ENCODE results near the gene STOM. TPM values are rescaled to one million over a fixed set of nuclear protein-coding genes. Genes with fewer than 3 reads are reported as not detected.
A peak's percentile ranks its signal among the peaks of the same experiment; 100 is the strongest.

The STOM gene
- total RNA-seq, 2 donors from 2014 or later = 26.6 to 35.6 TPM

DNA sequence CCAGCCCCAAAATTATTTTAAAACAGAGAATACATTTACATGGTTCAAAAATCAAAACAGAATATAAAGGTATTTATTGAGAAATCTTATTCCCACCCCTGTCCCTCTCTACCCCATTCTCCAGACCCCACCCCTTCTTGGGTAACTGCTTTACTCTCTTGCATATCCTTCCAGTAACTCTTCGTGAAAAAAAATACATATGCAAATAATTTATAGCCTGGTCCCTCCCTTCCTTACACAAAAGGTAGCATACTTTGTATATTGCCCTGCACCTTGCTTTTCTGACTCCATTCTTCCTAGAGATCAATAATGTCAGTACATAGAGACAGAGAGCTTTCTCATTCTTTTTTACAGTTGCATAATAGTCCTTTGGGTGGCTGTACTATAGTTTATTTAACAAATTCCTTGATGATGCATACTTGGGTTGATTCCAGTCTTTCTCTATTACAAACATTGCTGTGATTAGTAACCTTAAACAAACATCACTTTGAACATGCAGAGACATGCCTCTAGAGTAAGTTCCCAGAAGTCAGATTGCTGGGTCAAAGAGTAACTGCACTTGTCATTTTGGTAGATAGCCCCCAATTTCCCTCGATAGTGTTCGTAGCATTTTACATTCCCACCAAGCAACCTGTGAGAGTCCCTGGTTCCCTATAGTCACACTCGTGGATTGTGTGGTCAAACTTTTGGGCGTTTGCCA, 47.9 kb downstream of the STOM start:
- no peaks in the 10 kb centered on the region for H3K4me1 Mint-ChIP-seq
- no peak overlapping the region for H3K27ac Mint-ChIP-seq
- no peak overlapping the region for H3K4me3 ChIP-seq (ENCODE audit: low read length)
- no peaks in the 10 kb centered on the region for H3K4me1 ChIP-seq (ENCODE audit: control insufficient read depth, insufficient read depth, low read length)
- no peaks in the 10 kb centered on the region for H3K9me3 ChIP-seq (ENCODE audit: control insufficient read depth, low read length)
- H3K9me3 Mint-ChIP-seq = peaks cover 1% of the 10 kb centered on the region
- H3K9ac ChIP-seq (ENCODE audit: extremely low read depth, low read length, poor library complexity, severe bottlenecking) = no peak overlapping the region
- DNase-seq = no peak
- peaks cover 9% of the 10 kb centered on the region for H3K36me3 ChIP-seq (ENCODE audit: control insufficient read depth, insufficient read depth, low read length)
- TF ChIP-seq CTCF (conservative IDR thresholded peaks at IDR 0.05) = no peak
- WGBS, 2 experiments (ENCODE audit: insufficient coverage in 1 of 2, insufficient read length in 1 of 2) = 88 to 100% methylated on average over 3 to 5 of the region's 5 CpGs
- H3K4me3 Mint-ChIP-seq = no peak overlapping the region
- peaks cover 29% of the 10 kb centered on the region for H3K36me3 Mint-ChIP-seq (ENCODE audit: low read depth)
- no peaks in the 10 kb centered on the region for H3K27me3 Mint-ChIP-seq (ENCODE audit: insufficient read depth)
- H3K27ac ChIP-seq (ENCODE audit: low read depth, low read length) = no peak overlapping the region
- H3K27me3 ChIP-seq (ENCODE audit: control insufficient read depth, insufficient read depth, low read length, poor library complexity, severe bottlenecking) = no peaks in the 10 kb centered on the region

- peak; percentile 44 for DNase-seq
- H3K4me1 Mint-ChIP-seq = no peaks in the 10 kb centered on the region
- no peak for TF ChIP-seq CTCF (conservative IDR thresholded peaks at IDR 0.05)
- no peaks in the 10 kb centered on the region for H3K27me3 Mint-ChIP-seq (ENCODE audit: insufficient read depth)
- no peak overlapping the region for H3K27ac ChIP-seq (ENCODE audit: low read depth, low read length)
- H3K36me3 Mint-ChIP-seq (ENCODE audit: low read depth) = peaks cover 34% of the 10 kb centered on the region
- H3K9me3 Mint-ChIP-seq = peaks cover 1% of the 10 kb centered on the region
- H3K4me3 Mint-ChIP-seq = no peak overlapping the region
- 92 to 94% methylated on average over 6 to 10 of the region's 10 CpGs for WGBS, 2 experiments (ENCODE audit: insufficient coverage in 1 of 2, insufficient read length in 1 of 2)
- H3K9ac ChIP-seq (ENCODE audit: extremely low read depth, low read length, poor library complexity, severe bottlenecking) = no peak overlapping the region
- H3K27ac Mint-ChIP-seq = no peak overlapping the region
- no peaks in the 10 kb centered on the region for H3K9me3 ChIP-seq (ENCODE audit: control insufficient read depth, low read length)
- H3K27me3 ChIP-seq (ENCODE audit: control insufficient read depth, insufficient read depth, low read length, poor library complexity, severe bottlenecking) = no peaks in the 10 kb centered on the region
- no peaks in the 10 kb centered on the region for H3K4me1 ChIP-seq (ENCODE audit: control insufficient read depth, insufficient read depth, low read length)
- H3K4me3 ChIP-seq (ENCODE audit: low read length) = no peak overlapping the region
- H3K36me3 ChIP-seq (ENCODE audit: control insufficient read depth, insufficient read depth, low read length) = peaks cover 9% of the 10 kb centered on the region
Observed at GRCh38 chr9:121321016-121321503, 49.0 kb downstream of the STOM start.

DNA sequence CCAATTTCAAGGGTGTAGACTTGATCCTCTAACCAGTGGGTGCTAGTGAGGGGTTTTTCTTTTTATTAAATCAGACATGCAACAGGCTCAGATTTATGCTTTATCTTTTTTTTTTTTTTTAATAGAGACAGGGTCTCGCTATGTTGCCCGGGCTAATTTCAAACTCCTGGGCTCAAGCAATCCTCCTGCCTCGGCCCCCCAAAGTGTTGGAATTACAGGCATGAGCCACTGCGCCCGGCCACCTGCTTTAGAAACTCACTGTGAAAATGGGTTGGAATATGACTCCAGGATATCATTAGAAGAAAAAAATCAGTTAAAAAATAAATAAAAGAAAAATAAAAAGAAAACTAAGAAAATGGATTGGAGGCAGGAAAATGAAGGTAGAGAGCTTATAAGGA, 50.7 kb downstream of the STOM start:
- H3K36me3 Mint-ChIP-seq (ENCODE audit: low read depth) = peaks cover 31% of the 10 kb centered on the region
- no peak overlapping the region for H3K4me3 Mint-ChIP-seq
- H3K4me1 Mint-ChIP-seq = no peaks in the 10 kb centered on the region
- peaks cover 1% of the 10 kb centered on the region for H3K9me3 Mint-ChIP-seq
- Histone ChIP-seq H3K27me3 (ENCODE audit: control insufficient read depth, insufficient read depth, low read length, poor library complexity, severe bottlenecking) (no peaks in the 10 kb centered on the region), H3K36me3 (ENCODE audit: control insufficient read depth, insufficient read depth, low read length) (peaks cover 9% of the 10 kb centered on the region), H3K9ac (ENCODE audit: extremely low read depth, low read length, poor library complexity, severe bottlenecking) (no peak overlapping the region), H3K4me3 (ENCODE audit: low read length) (no peak overlapping the region), H3K4me1 (ENCODE audit: control insufficient read depth, insufficient read depth, low read length) (no peaks in the 10 kb centered on the region), H3K9me3 (ENCODE audit: control insufficient read depth, low read length) (no peaks in the 10 kb centered on the region), H3K27ac (ENCODE audit: low read depth, low read length) (no peak overlapping the region)
- TF ChIP-seq CTCF (conservative IDR thresholded peaks at IDR 0.05) = no peak
- no peak for DNase-seq
- H3K27ac Mint-ChIP-seq = no peak overlapping the region
- no peaks in the 10 kb centered on the region for H3K27me3 Mint-ChIP-seq (ENCODE audit: insufficient read depth)
- WGBS, 2 experiments (ENCODE audit: insufficient coverage in 1 of 2, insufficient read length in 1 of 2) = 92 to 93% methylated on average over 3 to 5 of the region's 5 CpGs

Data from endodermal cell (in vitro differentiated cells).